Vagina (tissue), 2 donors: ENCODE results near the gene CRYBG1.

Experiments used
- CTCF ChIP-seq, 3 experiments: fragments of 450-650 bp in 2 of 3; fragments of 200-600 bp in 1 of 3; sonication (generic) in 1 of 3; IDR thresholded peaks; one replicate each; pipeline ENCODE4 v1.5.1; 2017 to 2019; ENCODE audit warnings: antibody characterized with exemption in 3 of 3, mild to moderate bottlenecking in 2 of 3, moderate library complexity in 2 of 3
- POLR2A ChIP-seq, 2 donors: fragments of 450-650 bp; IDR thresholded peaks; one replicate each; pipeline ENCODE4 v1.6.1; 2017; ENCODE audit warnings: antibody characterized with exemption in 2 of 2, mild to moderate bottlenecking in 2 of 2, moderate library complexity in 2 of 2
- POLR2AphosphoS5 ChIP-seq, 2 donors: sonication (generic); formaldehyde crosslinking; IDR thresholded peaks; one replicate each; pipeline ENCODE4 v1.9.0; 2017; ENCODE audit warnings: antibody characterized with exemption in 2 of 2, mild to moderate bottlenecking in 2 of 2, low read depth in 1 of 2; ENCODE audit not compliant: insufficient read depth in 1 of 2

- no peak for TF ChIP-seq POLR2A (IDR thresholded peaks at IDR 0.05)
- TF ChIP-seq CTCF (IDR thresholded peaks at IDR 0.05): no peak
- no peak for TF ChIP-seq POLR2AphosphoS5 (IDR thresholded peaks at IDR 0.05; ENCODE audit: insufficient read depth in 1 of 2, low read depth in 1 of 2)
These were observed 86.5 kb downstream of the CRYBG1 start for GRCh38 chr6:106446983-106447382.
